HCEC 1CT (cell line): Measurements from ENCODE around the gene PDE6B.
"Not testable (repeated sequence)": the region's sequence is repeated elsewhere in the genome, so short reads cannot be mapped to it uniquely, and the experiment has no call there.

Experiments used
- DNase-seq: peaks from one replicate; pipeline ENCODE4 v3.0.0-alpha.2; 2017

The PDE6B gene

DNA sequence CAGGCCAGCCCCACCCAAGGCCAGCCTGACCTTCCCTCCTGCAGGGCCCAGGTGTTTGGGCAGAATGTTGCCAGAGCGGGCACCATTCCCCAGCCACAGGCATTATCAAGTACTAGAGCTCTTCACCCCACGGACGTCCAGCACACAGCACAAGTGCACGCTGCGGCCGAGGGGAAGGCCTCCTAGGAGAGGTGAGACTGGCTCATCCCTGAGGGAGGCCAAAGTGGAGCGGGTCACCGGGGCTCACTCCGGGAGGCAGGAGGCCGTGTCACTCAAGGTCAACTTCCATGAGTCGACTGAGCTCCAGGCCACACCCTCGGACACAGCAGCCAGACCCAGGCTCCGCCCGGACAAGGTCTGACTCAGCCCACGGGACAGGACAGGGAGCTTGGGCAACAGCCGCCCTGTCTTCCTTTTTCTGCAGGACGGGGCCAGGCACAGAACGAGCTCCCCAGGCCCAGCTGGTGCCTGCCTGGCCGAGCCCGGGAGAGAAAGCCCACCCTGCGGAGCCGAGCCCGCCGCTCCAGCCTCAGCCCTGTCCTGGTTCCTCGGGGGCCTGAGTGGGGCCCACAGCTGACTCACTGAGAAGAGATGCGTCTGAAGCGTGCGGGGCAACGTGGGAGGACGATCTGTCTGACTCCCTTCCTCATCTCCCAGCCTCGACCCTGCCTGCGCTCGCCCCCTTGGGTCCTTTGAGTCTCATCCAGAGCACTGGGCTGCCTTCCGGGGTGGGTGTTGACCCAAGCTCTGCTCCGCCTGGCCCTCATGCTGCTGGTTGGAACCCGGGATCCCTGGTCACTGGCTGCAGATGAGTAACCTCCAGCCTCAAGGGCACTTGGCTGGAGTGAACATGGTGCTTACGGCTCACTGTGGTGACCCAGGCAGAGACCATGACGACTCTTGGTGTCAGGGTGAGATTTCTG, 61.9 kb downstream of the PDE6B start:
- peak; percentile 88 for DNase-seq

DNA sequence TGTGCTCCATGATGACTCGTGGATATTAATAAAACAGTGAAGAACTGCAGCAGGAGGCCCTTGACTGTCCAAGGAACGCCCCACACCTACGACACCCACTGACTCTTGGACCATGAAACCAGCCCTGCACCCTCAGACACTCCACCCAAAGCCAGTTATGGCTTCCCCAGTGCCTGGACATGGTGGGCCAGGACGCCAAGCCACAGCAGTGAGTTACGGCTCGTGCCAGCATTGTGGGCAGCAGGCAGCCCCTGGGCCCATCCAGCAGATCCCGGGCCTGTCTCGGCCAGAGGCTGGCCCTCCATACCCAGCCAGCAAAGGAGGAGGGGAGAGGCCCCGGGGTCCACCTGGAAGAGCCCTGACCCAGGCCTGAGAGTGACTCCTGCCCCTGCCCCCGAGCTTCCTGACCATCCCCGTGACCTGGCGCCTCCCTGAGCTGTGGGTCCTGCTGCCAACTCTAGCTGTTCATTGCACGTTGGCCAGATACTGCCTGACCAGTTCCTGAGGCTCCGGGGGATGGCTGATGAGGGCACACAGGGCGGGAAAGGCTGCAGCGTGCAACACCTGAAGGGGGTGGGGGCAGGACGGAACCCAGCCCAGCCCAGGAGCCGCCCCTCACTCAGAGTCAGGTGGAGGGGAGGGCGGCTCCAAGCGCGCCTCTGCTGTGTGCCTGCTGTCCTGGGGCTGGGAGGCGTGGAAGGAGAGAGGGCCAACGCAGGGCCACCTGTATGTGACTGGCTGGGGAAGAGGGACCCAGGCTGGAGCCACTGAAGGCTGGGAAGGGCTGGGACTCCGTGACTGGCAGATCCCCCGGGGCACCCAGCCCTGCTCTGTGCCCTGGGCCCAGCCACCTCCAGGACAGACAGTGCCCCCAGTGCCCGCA, 62.8 kb downstream of the PDE6B start:
- no peak for DNase-seq

DNA sequence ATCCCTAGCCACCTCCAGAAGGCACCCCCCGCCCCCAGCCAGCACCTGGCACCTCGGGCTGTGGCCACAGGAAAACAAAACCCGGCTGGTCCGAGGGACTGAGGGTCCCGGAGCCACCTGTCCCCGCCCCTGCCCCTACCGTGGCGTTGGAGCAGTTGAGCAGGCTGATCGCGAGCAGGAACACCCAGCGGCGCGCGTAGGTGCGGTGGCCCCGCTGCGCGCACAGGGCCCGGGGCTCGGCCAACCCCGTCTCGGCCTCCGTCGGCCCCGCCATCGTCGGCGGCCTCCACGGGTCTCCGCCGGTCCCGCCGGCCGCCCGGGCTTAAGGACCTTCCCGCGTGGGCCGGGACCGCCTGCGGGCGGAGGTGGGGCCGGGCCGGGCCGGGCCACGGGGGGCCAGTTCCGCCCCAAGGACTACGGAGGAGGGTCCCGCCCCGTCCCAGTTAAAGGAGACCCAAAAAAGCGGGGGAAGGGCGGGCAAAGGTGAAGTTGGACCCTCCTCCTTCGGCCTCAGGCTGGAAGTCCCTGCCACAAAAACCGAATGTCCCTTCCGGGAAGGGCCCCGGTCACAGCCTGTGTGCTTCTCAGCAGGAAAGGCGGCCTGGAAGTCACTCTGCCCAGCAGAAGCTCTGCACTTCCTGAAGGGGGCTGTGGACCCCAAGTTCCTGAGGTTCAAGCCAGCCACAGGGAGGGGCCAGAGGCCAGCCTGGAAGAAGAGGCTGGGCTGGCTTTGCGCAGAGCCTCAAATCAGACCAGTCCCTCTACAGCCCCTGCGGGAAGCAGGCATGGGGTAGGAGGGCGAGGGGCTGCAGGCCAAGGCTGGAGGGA, 63.7 kb downstream of the PDE6B start, which contains the start of gene SLC49A3:
SLC49A3 (minus strand) TSS at position 298 of the 828 bp plus-strand sequence; CDS start at position 274, 24 bp downstream.
- no peak for DNase-seq

DNA sequence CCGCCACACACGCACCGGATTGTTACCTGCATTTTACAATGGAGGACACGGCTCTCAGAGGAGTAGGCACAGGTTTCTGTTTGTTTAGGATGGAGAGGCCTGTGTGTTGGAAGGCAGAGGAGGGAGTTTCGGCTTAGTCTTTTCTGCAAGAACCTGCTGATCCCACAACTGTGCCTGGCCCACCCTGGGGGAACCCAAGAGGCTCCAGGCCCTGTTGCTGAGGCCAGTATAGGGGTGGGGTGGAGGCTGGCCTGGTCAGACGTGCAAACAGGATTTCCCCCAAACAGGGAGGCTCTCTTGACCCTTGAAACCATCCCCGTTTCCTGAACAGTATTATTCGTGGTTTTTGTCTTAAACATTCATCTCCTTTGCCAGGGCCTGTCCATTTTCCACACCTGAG, 64.3 kb downstream of the PDE6B start:
- DNase-seq: no peak

DNA sequence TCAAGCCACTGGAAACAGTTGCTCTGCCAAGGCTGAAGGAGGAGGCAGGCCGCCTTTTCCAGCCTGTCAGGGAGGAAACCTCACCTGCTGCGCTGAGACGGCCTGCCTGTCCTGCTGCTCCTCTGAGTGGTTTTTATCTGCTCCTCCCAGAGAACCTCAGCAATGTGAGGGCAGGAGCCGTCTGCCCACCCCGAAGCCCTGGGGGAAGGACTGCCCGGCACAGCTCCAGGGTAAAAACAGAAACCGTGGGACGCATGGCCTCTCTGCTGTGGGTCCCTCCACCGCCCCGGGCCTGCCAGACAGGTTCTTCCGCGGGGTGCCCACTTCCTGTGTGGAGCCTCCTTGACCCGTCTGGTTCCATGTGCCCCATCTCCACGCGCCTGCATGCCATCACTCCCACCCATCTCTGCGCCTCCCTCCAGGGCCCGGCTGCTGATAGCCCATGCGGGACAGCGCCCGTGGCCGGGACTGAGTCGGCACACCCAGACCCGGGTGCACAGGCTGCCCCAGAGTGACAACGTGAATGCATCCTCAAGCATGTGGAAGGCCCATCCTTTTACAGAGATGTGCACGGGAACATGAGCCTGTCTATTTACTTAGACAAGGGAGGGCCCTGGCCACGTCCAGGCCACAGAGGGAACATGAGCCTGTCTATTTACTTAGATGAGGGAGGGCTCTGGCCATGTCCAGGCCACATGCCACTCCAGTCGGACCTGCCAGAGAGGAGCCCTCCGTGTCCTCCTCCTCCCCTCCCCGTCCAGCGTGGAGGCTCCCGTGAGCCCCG, 67.6 kb downstream of the PDE6B start:
- DNase-seq: no peak

DNA sequence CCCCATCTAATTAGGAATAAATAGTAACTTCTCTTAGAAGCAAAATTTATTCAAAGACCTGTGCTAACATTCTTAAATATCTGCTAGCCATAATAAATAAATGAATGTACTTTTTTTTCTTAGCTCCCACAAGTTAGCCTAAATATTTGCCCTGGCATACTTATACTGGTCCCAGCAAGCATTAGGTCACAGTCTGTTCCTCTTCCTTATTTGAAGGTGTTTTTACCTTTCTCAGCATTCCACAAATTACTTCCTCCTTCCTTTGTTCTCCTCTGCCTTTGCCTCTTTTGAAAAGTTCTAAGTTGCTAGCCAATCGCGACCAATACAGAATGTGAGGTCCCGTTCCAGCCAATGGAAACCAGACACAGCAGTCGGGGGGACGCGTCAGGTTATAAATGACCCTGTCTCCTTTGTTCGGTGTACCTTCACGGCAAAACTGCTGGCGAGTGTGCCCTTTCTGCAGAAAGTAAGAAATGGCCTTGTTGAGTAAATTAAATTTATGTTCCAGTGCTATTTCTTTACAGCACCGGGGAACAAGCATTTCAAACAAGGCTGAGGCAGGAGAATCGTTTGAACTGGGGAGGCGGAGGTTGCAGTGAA, 69.1 kb downstream of the PDE6B start:
- DNase-seq: not testable (repeated sequence)

DNA sequence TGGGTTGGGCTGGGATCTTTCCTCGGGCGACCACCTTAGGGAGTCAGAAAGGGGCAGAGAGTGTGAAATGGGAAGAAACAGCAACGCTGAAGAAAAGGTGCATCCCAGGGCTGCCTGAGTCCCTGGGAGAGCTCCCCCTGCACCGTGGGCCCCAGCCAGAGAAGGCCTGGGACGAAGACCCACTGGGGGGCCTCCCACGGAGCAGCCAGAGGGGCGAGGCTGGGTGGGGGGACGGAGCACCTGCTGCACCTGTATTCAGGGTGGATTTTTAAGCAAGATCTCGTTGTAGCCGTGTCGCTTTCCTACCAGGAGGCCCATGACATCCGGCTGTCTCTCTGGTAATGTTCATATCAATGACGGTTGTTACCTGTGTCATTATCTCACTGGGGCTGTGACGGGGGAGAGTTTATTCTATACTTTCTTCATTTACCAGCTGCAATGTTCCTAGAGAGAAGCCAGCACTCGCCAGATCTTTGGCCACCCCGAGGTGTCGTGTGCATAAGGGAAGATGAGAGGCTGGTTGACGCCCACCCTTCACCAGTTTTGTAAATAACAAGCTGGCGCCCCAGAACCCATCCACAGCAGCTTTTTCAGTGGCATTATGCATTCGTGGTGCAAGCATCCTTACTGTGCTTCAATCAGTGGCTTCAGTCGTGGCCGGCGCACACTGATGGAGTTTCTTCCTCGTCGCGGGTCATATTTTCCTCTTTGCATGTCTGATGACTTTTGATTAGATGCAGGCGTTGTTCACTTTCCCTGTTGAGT, 74.6 kb downstream of the PDE6B start:
- DNase-seq: no peak

DNA sequence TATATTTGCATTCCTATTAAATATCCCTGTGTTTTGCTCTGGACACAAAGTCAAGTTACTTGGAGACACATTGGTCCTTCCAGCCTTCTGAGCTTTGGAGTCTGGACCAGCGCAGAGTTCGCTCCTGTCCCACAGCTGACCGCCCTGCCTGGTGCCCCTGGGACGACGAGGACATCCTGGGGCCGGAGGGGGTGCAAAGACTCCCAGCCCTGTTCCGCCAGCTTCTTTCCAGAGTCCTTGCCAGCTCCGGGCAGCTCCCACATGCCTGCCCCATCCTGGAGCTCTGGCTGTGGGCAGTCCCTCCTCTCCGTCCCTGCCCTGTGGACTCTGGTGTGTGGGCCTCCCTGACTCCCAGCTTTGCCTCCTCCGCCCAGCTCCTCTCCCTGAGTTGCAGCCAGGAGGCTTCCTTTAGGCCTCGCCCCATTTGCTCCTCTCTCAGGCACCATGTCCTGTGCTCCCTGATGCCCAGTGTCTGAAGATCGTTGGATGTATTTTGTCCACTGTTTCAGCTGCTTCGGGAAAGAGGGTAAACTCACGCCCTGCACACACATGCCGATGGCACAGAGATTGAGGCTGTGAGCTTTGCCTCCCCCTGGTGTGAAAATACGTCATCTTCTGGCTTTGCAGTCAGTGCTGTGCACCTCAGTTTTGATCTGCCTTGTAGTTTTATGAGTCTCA, 75.4 kb downstream of the PDE6B start:
- no peak for DNase-seq

DNA sequence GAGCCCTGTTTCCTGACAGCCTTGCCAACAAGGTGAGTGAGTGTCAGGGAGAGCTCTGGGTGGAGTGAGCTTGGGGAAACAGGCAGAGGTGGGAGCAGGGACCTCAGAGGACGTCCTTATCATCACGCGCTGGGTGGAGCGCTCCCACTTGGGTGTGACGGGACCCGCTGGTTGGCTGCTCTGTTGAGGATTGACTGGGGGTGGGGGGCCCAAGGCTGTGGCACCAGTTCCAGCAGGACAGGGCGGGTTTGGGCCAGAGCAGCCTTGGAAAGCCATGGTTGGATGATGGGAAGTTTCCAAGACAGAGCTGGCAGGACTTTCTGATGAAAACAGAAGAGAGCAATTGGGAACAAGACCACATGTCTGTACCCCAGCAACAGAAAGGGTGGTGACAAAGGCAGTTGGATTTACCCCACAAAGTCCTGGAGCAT, 77.3 kb downstream of the PDE6B start:
- no peak for DNase-seq

DNA sequence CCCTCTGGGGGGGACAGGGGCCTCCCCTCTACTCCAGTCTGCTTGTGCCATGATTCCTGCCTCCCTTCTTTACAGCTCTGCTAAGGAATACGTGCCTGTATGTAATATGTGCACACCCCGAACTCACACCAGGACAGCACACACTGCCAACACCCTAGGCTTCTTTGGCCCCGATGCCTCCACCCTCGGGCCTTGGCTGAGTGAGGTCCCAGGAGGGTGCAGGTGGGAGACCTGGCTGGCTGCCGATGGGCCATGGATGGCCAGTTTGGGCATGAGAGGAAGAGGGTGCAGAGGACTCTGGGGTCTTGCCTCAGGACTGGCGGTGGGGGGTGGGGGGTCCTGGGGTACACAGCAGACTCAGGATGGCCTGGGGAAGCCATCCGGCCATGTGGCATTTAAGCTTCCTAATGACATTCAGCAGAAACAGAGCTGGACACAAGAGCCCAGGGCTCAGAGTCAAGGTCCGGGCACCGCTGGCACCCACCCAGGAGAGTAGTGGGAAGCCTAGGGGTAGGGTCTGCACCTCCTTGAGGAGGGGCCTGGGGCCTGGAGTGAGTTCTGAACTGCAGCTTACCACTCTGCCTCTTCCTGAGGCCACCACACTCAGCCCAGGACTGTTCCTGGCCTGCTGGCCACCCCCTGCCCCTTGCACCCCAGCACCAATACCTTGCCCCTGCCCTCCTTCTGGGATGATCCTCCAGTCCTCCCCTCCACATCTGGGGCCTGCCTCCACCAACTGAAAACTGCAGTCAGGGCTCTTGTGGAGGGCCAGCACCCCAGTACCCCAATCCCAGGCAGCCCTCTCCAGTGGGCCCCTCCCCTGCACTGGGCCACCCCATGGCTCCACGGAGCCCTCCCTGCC, 78.2 kb downstream of the PDE6B start:
- DNase-seq: no peak

DNA sequence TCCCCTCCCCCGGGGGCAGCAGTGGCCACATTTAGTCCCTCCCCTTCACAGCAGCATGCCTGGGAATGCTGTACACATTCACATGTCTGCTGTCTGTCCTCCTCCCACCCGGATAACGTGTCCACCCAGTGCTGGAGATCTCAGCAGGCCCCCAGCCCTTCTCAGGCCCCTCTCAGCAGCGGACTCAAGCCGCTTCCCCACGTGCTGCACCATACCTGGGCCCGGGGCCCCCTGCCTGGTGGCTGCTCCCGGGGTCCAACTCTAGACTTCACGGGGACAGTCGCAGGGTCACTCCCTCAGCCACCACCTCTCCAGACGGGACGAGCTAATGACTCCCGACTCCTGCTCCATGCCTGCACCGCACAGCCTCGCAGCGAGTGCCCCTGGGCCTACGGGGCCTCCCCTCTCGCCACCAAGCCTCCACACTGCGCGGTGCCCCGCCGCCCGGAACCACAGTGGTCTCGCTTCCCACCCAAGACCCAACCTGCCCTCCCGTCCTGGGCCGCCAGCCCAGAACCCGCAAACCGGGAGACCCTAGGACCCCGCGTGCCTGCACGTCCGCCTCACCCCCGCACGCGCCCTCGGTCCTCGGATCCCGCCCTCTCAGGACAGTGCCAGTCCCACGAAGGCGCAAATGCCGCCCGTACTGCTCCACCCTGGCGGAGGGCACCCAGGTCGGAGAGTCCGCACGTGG, 79.0 kb downstream of the PDE6B start:
- DNase-seq: no peak

DNA sequence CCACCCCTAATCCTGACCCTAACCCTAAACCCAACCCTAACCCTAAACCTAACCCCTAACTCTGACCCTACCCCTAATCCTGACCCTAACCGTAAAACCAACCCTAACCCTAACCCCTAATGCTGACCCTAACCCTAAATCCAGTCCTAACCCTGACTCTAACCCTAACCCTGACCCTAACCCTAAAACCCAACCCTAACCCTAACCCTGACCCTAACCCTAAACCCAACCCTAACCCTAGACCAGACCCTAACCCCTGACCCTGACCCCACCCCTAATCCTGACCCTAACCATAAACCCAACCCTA, 79.6 kb downstream of the PDE6B start:
- DNase-seq: no peak

DNA sequence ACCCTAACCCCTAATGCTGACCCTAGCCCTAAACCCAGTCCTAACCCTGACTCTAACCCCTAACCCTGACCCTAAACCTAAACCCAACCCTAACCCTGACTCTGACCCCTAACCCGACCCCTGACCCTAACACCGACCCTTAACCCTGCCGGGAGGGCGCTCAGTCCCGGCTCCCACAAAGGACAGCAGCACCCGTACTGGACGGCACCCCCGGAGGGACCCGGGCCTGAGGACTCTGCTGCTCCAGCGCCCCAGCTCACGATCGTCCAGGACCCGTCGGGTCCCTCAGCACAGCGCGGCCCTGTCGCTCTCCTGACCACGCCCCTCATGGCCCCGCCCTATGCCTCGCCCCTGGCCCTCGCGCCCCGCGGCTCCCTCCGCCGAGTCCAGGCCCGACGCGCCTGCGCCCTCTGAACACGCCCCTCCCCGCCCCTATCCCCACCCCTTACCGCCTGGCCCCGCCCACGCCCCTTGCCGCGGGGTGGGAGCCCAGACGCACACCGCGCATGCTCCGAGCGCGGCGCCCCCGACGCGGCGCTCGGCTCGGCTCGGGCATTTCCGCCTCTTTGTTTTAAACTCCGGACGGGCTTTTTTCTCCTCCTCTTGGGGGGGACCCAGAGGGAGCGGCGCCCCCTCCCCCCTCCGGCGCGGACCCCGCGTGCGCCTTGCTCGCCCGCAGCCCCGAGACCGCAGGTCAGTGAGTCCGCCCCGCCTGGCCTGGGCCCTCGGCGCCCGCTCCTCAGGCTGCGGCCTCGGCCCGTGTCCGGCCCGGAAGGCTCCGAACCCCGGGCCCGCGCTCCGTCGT, 80.1 kb downstream of the PDE6B start, which contains the start of gene PCGF3:
PCGF3 (plus strand) TSS at position 555 of the 805 bp plus-strand sequence. CDS start 27,849 bp downstream, outside the sequence.
- DNase-seq: peak; percentile 85

DNA sequence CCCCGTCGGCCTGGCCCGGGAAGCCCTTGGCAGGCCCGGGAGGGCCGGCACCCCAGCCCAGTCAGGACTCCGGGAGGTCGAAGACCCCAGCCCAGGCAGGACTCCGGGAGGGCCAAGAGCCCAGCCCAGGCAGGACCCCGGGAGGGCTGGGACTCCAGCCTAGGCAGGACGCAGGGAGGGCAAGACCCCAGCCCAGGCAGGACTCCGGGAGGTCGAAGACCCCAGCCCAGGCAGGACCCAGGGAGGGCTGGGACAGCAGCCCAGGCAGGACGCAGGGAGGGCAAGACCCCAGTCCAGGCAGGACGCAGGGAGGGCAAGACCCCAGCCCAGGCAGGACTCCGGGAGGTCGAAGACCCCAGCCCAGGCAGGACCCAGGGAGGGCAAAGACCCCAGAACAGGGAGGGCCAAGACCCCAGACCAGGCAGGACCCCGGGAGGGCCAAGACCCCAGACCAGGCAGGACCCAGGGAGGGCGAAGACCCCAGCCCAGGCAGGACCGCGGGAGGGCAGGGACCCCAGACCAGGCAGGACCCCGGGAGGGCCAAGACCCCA, 80.8 kb downstream of the PDE6B start:
- DNase-seq: not testable (repeated sequence)

DNA sequence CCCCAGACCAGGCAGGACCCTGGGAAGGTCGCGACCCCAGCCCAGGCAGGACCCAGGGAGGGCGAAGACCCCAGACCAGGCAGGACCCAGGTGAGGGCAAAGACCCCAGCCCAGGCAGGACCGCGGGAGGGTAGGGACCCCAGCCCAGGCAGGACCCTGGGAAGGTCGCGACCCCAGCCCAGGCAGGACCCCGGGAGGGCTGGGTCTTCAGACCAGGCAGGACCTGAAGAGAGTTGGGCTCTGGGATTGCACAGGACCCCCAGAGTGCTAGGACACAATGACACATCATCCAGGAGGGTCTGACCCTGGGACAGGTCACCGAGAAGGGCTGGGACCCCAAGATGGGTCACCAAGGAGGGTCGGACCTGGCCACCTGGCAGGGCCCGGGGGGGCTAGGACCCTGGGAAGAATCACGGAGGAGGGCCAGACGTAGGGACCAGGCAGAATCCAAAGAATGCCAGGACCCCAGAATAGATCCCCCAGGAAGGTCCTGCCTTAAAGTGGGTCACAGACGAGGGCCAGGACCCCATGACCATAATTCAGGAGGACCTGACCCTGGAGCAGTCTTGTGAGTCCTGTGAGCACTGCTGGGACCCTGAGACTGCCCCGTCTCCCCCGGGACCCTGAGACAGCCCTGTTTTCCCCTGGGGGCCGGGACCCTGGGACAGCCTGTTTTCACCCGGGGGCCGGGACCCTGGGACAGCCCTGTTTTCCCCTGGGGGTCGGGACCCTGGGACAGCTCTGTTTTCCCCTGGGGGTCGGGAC, 81.6 kb downstream of the PDE6B start:
- no peak for DNase-seq

DNA sequence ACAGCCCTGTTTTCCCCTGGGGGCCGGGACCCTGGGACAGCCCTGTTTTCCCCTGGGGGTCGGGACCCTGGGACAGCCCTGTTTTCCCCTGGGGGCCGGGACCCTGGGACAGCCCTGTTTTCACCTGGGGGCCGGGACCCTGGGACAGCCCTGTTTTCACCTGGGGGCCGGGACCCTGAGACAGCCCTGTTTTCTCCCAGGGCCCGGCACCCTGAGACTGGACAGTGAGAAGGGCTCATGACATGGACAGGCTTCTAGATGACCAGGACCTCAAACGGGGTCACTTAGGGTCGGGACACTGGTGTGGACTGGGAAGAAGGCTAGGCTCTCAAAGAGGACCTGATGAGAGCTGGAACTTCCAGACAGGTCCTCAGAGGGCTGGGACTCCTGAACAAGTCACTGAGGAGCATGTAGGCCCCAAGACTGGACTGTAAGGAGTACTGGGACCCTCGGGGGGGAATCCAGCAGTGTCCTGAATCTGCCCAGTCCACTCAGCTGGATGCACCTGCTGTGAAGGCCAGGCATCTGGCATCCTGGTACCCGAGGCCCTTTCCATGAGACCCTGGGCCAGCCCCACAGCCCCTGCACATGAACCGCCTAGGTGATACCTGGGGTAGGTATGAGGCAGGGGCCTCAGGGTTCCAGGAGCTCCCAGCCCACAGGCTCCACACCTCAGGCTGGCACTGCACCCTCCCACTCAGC, 82.7 kb downstream of the PDE6B start:
- no peak for DNase-seq
